SU-DHL-6 (cell line): Measurements from ENCODE around the gene FDX2.

ENCODE experiments used
- H2AFZ ChIP-seq: fragments of 200-600 bp; sonication (generic); 2 replicates; pipeline ENCODE4 v1.6.1; 2014; ENCODE audit warnings: low read depth, mild to moderate bottlenecking, moderate library complexity, mixed read lengths, antibody characterized with exemption, low read length; ENCODE audit not compliant: severe bottlenecking
- H3F3A ChIP-seq: fragments of 200-600 bp; shearing (Covaris generic); 2 replicates; pipeline ENCODE4 v1.6.0; 2016; ENCODE audit warnings: antibody characterized with exemption, mild to moderate bottlenecking; ENCODE audit not compliant: insufficient read depth
- H3K27ac ChIP-seq: fragments of 200-600 bp; sonication (generic); 2 replicates; pipeline ENCODE4 v1.5.1; 2016; ENCODE audit warnings: low read depth, mild to moderate bottlenecking, low read length, moderate library complexity, mixed read lengths
- H3K27me3 ChIP-seq: fragments of 200-600 bp; sonication (generic), shearing (Covaris generic); 2 replicates; pipeline ENCODE4 v1.6.0; 2014; ENCODE audit warnings: mild to moderate bottlenecking, low read length
- H3K36me3 ChIP-seq: fragments of 200-600 bp; sonication (generic); 2 replicates; pipeline ENCODE4 v1.6.1; 2014; ENCODE audit warnings: mild to moderate bottlenecking, low read length, mixed read lengths
- H3K4me2 ChIP-seq: fragments of 300-600, 200-600 bp; shearing (Covaris generic), sonication (generic); 2 replicates; pipeline ENCODE4 v1.6.0; 2014; ENCODE audit warnings: low read length, low read depth, mild to moderate bottlenecking; ENCODE audit not compliant: poor library complexity, severe bottlenecking
- H3K4me3 ChIP-seq: fragments of 200-600 bp; sonication (generic); 2 replicates; pipeline ENCODE4 v1.5.1; 2014; ENCODE audit warnings: antibody characterized with exemption, low read length, mild to moderate bottlenecking, mixed read lengths; ENCODE audit not compliant: insufficient read depth, poor library complexity, severe bottlenecking
- H3K79me2 ChIP-seq: fragments of 200-600 bp; sonication (generic); 2 replicates; pipeline ENCODE4 v1.6.1; 2014; ENCODE audit warnings: mild to moderate bottlenecking, low read length, moderate library complexity; ENCODE audit not compliant: insufficient read depth
- H3K9ac ChIP-seq: fragments of 200-600 bp; sonication (generic); 2 replicates; pipeline ENCODE4 v1.7.0; 2014; ENCODE audit warnings: mild to moderate bottlenecking, low read length
- H3K9me2 ChIP-seq: fragments of 200-600 bp; sonication (generic); replicated peaks from 2 replicates; pipeline ENCODE4 v1.6.1; 2014; ENCODE audit warnings: low read length; ENCODE audit not compliant: insufficient read depth
- H3K9me3 ChIP-seq: fragments of 200-600 bp; sonication (generic); 2 replicates; pipeline ENCODE4 v1.6.1; 2014; ENCODE audit warnings: low read length, mixed read lengths; ENCODE audit not compliant: insufficient read depth
- H4K20me1 ChIP-seq: fragments of 200-600 bp; sonication (generic); 2 replicates; pipeline ENCODE4 v1.6.1; 2014; ENCODE audit warnings: low read depth, mild to moderate bottlenecking, antibody characterized with exemption, low read length, moderate library complexity, mixed read lengths
- CTCF ChIP-seq: fragments of 200-600 bp; sonication (generic); IDR thresholded peaks from one replicate; pipeline ENCODE4 v1.5.1; 2017; ENCODE audit warnings: antibody characterized with exemption, mild to moderate bottlenecking, low read length, moderate library complexity; ENCODE audit not compliant: insufficient read depth, poor library complexity, severe bottlenecking
- EZH2phosphoT487 ChIP-seq: fragments of 200-600 bp; sonication (generic), shearing (Covaris generic); conservative IDR thresholded peaks from 2 replicates; pipeline ENCODE4 v1.6.1; 2018; ENCODE audit warnings: mild to moderate bottlenecking, antibody characterized with exemption, low read length, moderate library complexity, mixed read lengths

The FDX2 gene

GRCh38 chr19:10356431-10356830, 40.6 kb upstream of the FDX2 start:
- Histone ChIP-seq H3K4me3 (no peak overlapping the region), H3K36me3 (peaks cover 9% of the 10 kb centered on the region), H3F3A (no peaks in the 10 kb centered on the region), H3K9me2 (no peaks in the 10 kb centered on the region), H2AFZ (no peak overlapping the region), H3K4me2 (no peak overlapping the region), H4K20me1 (no peaks in the 10 kb centered on the region), H3K9me3 (no peaks in the 10 kb centered on the region), H3K27me3 (no peaks in the 10 kb centered on the region), H3K79me2 (no peaks in the 10 kb centered on the region), H3K9ac (no peak overlapping the region), H3K27ac (no peak overlapping the region)
- no peak for TF ChIP-seq EZH2phosphoT487
- TF ChIP-seq CTCF = no peak

- no peaks in the 10 kb centered on the region for H3K9me3 ChIP-seq
- no peaks in the 10 kb centered on the region for H3K27me3 ChIP-seq
- H3K79me2 ChIP-seq = no peaks in the 10 kb centered on the region
- H3K9me2 ChIP-seq = no peaks in the 10 kb centered on the region
- no peak overlapping the region for H3K9ac ChIP-seq
- H3K36me3 ChIP-seq = peaks cover 9% of the 10 kb centered on the region
- H3K27ac ChIP-seq = no peak overlapping the region
- H2AFZ ChIP-seq = no peak overlapping the region
- H3F3A ChIP-seq = no peaks in the 10 kb centered on the region
- H4K20me1 ChIP-seq = no peaks in the 10 kb centered on the region
- H3K4me3 ChIP-seq = no peak overlapping the region
- H3K4me2 ChIP-seq = no peak overlapping the region
- TF ChIP-seq EZH2phosphoT487 (no peak), CTCF (no peak)
Measured at GRCh38 chr19:10353793-10354391, 38.1 kb upstream of the FDX2 start.

- TF ChIP-seq EZH2phosphoT487 (no peak), CTCF (no peak)
- no peak overlapping the region for H3K27ac ChIP-seq
- H2AFZ ChIP-seq = no peak overlapping the region
- H3K9me3 ChIP-seq = no peaks in the 10 kb centered on the region
- no peaks in the 10 kb centered on the region for H3K27me3 ChIP-seq
- H3K9me2 ChIP-seq = no peaks in the 10 kb centered on the region
- no peak overlapping the region for H3K4me3 ChIP-seq
- no peaks in the 10 kb centered on the region for H3K79me2 ChIP-seq
- H3K9ac ChIP-seq = no peak overlapping the region
- peaks cover 9% of the 10 kb centered on the region for H3K36me3 ChIP-seq
- H3F3A ChIP-seq = 0 out of 2 replicates have a peak, but pooled peaks cover 1% of the 10 kb centered on the region
- no peak overlapping the region for H3K4me2 ChIP-seq
- no peaks in the 10 kb centered on the region for H4K20me1 ChIP-seq
Measured at GRCh38 chr19:10352764-10353671, 37.2 kb upstream of the FDX2 start.
